GM21381 (cell line): ENCODE results near the gene SMYD5.
"Not testable (repeated sequence)": the region's sequence is repeated elsewhere in the genome, so short reads cannot be mapped to it uniquely, and the experiment has no call there.

Experiments
- ATAC-seq: cut with Tn5 transposase; IDR thresholded peaks from one replicate; pipeline ENCODE4 v1.9.1; 2021; ENCODE audit warnings: mild to moderate bottlenecking, moderate library complexity; ENCODE audit not compliant: unreplicated experiment

SMYD5 gene

DNA sequence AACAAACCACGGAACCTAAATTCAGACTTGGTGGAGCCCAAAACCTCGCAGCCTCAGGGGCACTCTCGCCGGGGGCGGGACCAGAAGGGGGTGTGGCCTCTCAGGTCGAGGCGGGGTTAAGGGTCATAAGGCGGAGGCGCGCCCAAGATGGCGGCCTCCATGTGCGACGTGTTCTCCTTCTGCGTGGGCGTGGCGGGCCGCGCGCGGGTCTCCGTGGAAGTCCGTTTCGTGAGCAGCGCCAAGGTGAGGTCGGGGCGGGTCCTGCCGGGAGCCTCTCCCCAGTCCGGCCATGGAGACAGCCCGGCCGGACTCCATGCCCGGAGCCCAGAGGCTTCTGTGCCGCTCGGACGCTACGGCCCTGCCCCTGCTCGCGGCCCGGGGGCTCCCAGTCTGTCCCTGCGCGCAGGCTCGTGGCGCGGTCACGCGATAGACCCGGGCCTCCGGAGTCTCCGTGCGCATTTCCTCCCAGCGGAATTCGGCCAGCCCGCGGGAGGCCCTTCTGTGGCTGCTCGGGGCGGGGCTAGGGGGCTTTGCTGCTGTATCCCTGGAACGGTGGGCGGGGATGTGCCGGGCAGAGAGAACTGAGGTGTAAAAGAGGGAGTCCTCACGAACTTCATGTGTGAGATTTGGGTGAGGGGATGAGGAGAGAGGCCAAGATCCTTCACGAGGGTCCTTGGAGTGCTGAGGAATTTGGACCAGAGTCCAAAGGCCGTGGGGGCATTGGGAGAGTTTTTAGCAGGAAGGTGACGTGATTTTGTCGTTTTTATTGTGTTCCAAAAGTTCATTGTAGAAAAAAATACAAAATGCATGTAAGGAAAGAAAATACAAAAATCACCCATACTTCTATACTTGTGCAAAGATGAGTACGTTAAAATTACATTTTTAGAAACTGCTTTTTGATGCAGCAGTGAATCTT lies at the start of gene SMYD5:
Gene SMYD5, plus strand, starts transcription at position 126 of the 916 bp plus-strand sequence. Its CDS starts 22 bp downstream, at position 148.
- peak; percentile 91 for ATAC-seq

DNA sequence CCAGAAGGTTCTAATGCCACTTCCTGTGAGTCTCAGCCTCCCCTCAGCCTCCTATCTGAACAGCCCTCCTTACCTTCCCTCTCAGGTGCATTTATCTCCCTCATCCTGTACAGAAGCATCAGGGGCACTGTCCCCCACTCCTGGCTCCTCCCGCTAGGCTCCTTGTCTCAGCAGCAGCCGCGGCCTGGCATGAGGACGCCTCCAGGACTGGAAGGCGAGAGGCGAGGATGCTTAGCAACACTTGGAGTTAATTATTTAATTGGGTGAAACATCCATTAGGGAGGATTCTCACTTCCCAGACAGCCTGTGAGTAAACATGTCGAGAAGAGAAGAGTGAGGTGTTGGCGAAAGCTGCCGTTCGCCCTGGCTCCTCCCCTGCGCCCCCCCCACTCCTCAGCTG lies 48.1 kb upstream of the SMYD5 start:
- ATAC-seq = not testable (repeated sequence)

DNA sequence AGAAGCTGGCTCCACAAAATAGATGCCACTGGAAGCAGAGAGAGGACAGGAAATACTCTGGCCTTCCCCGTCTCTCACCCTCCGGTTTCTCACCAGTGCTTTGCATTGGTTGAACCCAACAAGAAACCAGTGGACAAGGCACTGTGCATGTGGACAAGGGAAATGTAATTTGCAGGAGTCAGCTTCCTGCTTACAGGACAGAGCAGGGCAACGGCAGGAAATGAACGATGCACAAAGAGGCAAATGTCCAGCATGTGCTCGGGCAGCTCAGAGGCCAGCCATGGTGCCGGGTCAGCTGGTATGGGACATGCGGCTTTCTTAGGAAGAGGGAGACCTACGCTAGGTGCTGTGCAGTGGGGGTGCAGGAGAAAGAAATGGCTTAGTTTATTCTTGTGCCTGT lies 47.2 kb upstream of the SMYD5 start:
- ATAC-seq = not testable (repeated sequence)

DNA sequence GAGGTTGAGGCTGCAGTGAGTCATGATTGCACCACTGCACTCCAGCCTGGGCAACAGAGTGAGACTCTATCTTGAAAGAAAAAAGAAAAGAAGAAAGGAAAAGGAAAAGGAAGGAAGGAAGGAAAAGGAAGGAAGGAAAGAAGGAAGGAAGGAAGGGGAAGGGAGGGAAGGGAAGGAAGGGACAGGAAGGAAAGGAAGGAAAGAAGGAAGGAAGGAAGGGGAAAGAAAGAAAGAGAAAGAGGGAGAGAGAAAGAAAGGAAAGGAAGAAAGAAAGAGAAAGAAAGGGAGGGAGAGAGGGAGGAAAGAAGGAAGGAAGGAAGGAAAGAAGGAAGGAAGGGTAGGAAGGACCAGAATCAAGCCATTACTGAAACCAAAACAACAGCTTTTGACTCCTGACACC lies 45.7 kb upstream of the SMYD5 start:
- ATAC-seq = not testable (repeated sequence)

DNA sequence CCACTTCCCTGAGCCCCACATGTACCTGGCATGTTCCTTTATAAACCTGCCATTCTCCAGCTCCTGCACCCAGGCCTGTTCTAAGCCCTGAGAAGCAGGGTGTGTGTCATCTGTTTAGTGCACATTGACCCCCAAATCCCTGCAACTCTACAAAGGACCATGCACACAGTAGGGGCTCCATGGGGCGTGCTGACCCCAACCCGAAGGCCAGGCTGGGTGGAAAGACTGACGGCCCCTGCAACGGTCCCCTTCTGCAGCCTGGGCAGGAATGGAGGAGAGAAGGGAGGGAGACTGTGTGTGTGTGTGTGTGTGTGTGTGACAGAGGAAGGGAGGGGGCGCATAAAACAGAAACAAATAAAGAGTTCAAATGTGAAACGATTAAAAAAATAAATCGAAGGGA lies 43.7 kb upstream of the SMYD5 start:
- not testable (repeated sequence) for ATAC-seq

DNA sequence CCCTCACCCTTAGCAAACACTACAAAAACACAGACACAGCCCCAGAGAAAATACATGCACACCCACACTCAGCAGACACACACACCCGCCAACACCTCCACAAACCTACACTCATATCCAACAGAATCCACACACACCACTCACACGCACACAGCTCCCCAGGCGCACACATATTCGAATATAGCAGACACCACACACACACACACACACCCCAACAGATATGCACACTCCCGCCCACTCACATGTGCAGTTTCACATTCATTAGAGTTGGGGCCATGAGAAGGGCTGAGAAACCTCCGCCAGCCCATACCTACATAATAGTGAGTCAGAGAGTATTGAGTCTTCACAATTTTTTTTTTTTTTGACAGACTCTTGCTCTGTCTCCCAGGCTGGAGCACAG lies 41.1 kb upstream of the SMYD5 start:
- ATAC-seq = no peak

DNA sequence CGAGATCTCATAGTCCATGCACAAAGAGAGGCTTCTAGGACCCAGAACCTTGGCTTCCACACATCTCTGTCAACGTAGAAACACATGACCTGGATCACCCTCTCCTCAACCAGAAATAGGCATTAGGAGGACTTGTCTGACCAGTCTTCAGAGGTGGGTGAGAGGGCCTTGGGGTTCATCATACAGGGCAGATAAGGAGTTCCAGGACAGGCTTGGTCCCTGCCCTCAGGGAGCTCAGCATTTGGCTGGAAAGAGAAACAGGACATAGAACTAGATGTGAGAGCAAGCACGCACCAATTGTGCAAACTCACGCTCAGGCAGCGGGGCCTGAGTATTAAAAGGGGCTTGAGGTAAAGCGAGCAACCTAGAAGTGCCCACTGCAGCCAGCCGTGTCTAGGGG lies 40.3 kb upstream of the SMYD5 start:
- ATAC-seq = no peak

DNA sequence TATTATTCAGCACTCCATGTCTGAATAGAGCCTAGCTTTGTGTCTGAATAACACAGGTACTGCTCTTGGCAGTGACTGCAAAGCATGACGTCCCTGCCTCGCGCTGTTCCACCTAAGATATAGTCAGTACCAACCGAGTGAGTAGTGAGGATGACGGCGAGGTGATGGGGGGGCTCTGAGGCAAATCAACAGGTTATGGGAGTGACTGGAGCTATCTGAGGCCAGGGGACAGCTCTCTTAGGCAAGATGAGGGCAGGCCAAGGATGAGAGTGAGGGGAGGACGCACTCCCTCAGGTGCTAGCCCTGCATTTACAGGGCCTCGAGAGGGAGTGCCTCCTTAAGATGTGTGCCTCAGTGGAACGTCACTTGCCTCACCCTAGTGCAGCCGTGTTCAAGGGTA lies 39.8 kb upstream of the SMYD5 start:
- no peak for ATAC-seq

DNA sequence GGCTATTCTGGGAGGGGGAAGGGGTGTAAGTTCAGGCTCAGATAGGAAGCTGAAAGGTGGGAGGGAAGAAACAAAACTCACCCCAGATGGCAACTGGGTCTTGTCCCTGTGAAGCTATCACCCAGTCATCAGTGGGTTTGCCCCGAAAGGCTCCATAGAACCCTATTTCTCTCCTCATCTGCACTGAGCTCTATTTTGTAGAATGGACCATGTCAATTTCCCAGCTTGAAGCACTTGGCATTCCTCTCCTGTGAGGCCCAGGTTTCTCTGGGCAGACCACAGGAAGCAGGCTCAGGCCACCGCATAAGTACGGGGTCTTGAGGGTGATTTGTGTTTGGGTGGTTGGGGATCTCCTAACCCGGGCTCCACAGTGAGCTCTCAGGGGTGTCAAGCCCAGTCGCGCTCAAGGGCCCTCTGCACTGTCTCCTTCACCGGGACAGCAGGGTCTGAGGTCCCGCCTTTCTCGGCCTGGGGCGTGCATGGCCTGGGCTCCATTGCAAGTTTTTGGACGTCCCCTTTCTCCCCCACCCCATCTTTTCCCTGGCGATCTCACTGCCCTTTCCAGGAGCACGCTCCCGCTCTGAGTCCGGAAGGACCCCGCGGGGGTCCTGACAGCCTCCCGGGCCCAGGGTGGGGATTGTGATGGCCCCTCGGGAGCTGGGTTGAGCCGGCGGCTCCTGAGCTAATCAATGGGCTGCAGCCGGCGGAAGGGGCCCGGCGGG lies 38.9 kb upstream of the SMYD5 start:
- no peak for ATAC-seq

DNA sequence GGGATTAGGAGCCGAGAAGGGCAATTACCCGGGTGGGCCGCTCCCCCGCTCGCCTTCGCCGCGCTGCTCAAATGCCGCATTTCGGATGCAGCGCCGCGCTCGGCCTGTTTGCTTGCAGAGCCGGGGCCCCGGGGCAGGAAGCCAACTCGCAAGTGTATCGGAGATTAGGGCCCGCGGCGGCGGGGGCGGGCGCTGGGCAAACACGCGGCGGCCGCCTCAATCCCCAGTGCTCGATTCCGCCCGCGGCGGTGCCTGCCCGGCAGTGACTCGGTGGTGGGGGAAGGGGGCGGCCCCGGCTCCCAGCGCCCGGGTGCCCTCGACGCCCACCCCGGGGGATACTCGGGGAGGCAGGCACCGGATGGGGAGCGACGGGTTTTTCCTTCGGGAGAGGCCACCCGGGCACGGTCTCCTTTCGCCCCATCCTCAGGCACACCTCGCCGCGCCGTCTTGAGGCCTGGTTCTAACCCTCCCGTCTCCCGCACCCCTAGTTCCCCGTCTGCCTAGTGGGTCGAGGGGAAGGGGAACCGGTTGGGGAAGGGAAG lies 38.3 kb upstream of the SMYD5 start:
- no peak for ATAC-seq

DNA sequence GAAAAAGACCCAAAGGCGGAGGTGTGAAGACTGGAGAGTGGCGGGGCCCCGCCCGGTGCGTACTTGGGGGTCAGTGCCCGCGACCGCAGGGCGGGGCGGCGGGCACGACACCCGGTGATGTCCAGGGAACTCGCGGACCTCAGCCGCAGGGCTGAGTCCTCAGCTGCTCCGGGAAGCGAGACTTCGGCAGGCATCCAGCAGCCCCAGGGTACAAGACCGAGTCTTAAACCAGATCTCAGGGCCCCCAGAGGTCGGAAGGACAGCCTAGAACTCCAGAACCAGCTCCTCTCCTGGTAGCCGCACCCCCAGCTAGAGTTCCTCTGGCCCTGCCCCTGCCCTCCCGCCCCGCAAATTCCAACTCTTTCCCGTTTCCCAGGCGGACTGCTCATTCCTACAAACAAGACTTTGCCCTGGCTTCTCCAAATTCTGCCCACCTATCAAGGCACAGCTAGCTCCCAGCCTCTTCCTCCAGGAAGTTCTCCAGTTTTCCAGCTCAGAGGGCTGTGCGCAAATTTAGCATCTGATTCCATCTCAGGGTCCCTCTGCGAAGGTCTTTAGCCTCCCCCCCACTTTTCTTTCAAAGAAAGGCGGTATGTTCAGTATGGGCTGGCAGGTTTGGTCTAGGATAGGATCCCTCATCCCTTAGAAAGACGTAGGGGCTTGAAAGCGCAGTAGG lies 37.7 kb upstream of the SMYD5 start:
- ATAC-seq = no peak

DNA sequence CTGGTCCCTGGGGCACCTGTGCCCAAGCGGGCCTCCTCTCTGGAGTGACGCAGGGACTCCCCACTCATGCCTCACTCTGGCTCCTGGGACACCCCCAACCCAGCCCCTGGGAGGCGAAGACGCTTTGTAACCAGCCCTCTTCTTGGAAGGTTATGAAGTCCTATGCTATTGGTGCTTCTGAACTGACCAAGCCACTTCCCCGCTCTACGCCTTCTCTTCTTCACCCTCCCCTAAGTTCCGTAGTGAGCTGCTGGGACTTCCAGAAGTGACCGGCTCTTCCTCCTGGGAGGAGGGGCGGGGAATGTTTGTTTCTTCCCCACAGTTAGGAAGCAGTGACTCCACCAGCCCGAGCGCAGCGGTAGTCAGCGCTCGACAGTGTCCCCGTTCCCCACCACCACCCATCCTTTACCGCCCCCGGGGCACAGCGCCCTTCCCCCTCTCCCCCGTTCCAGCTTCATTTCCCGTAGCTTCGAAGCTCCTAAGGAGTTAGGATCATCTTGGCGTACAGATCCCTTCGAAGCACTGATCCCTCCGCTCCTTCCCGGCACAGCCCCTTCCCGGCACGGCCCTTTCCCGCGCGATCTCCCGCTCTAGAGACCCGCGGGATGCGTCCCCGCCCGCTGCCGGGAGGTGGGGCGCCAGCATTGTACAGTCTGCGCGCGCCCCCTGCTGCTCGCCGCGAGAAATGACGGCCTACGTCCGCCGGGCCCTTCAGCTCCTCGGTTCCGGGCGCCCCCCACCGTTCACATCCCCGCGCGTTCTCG lies 37.0 kb upstream of the SMYD5 start:
- peak; percentile 87 for ATAC-seq

DNA sequence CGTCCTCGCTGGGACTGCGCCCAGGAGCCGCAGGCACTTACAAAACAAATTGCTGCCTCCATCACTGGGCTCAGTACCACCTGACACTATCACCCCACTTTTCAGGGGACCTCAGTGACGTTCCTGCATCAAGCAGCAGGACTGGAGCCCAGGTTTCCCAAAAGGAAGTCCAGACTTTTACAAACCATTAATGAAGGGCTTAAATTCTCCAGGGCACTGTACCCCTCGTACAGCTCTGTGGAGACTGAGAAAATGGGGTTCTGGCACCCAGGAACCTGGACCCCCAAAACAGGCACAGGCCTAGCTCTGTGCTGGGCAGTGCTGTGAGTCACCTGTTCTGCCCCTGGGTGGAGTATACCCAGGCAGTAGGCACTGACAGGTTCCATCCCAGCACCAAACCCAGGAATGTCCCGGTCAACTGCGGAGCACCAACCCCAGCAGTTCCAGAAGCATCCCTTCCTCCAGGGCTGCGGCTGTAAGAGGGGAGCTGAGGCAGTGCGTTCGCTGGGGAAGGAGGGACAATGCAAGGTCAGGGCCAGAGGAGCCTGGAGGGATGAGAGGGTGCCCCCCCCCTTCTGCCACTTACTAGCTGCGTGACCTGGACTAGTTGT lies 36.3 kb upstream of the SMYD5 start:
- no peak for ATAC-seq

DNA sequence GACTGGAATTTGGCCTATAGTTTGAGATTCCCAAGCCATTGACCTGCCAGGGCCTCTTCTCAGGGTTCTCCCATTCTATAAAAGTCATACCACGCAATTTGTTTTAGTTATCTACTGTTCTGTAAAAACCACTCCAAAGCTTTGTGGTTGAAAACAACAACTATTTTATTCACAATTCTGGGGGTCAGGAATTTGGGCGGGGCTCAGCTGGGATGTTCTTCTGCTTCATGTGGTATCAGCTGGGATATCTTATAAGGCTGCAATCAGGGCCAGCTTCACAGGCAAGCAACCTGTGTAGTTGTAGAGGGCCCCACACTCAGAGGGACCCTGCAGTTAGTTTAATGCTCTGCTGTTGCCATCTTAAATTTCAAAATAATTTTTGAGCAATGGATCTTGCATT lies 28.1 kb upstream of the SMYD5 start:
- no peak for ATAC-seq

DNA sequence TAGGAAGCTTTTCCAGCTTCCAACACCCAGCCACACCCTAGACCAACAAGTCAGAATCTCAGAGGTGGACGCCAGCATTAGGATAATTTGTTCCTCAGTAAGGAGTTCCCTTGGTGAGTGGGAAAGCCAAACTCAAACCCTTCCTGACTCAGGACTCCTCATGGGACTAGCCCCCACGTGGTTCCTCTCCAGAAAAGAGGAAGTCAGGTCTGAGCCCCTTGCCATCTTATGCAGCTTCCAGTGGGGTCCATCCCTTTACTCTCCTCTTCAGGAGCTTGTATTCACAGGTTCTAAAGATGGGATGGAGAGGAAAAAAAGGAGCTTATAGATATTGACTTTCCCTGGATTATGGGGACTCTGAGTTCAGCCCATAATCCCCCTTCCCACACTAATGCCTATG lies 26.5 kb upstream of the SMYD5 start:
- ATAC-seq = no peak

DNA sequence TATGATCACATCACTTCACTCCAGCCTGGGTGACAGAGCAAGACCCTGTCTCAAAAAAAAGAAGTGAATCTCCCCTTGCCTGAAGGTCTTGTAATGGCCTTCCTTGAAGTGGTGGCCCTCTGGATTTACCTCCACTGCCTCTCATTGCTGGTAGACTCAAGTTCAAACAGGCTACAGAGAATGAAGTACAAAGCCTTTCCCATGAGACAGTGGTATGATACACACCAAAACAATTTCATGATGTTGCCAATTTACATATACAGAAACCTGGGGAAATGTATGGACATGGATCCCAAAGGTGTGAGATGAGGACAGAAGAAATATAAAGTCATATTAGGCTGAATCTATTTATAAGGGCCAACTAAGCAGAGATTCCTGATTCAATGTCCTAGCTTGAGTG lies 16.5 kb upstream of the SMYD5 start:
- no peak for ATAC-seq

DNA sequence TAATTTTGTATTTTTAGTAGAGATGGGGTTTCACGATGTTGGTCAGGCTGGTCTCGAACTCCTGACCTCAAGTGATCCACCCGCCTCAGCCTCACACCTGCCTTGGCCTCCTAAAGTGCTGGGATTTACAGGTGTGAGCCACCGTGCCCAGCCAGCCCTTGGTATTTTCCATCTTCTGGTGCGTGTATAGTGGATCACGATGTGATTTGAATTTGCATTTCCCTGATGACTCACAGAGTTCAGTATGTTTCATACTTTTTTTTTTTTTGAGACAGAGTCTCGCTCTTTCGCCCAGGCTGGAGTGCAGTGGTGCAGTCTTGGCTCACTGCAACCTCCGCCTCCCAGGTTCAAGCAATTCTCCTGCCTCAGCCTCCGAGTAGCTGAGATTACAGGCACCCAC lies 13.8 kb upstream of the SMYD5 start:
- ATAC-seq = not testable (repeated sequence)

DNA sequence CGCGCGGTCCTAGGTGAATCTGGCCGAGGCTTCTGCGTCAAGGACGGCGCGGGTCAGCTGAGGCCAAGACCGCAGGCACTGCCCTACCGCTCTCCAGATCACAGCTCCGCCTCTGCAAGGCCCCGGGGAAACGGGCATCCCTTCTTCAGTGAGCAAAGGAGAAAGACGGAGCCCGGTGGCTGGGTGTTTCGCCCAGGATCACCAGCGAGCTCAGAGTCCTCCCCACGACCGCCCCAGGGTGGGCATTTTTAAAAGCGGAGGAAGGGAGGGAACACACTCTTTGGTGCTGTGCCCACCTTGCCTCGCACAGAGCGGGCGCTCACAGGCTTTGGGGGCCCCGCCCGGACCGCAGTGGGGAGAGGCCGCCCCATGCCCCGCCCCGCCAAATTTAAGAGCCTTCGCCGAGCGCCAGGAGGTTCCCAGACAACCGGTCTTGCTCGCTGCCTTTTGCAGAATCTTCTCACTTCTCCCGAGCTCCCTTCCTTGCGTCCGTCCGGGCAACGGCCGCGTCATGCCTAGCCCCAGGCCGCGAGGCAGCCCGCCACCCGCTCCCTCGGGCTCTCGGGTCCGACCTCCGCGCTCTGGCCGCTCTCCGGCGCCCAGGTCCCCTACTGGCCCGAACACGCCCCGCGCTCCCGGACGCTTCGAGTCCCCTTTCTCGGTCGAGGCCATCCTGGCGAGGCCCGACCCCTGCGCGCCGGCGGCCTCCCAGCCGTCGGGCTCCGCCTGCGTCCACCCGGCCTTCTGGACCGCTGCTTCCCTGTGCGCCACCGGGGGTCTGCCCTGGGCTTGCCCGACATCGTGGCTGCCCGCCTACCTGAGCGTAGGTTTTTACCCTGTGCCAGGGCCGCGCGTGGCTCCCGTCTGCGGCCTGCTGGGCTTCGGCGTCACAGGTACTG lies 11.6 kb upstream of the SMYD5 start, which contains the start of gene NOTO:
Gene NOTO, plus strand, starts transcription at position 419 of the 899 bp plus-strand sequence. Its CDS starts 93 bp downstream, at position 512.
- no peak for ATAC-seq
